Testis (tissue), 2 donors: Measurements from ENCODE around the gene PSMB4.

ENCODE experiments used
- POLR2A ChIP-seq: fragments of 450-650 bp; IDR thresholded peaks from one replicate; pipeline ENCODE4 v1.6.1; 2017; ENCODE audit warnings: antibody characterized with exemption, mild to moderate bottlenecking, moderate library complexity
- TF ChIP-seq, protein P1 (sequence below), 3 experiments: fragments of 450-650 bp in 2 of 3; fragments of 200-600 bp in 1 of 3; sonication (generic) in 1 of 3; IDR thresholded peaks; one replicate each; pipeline ENCODE4 v1.5.1; 2016 to 2019; ENCODE audit warnings: antibody characterized with exemption in 3 of 3, mild to moderate bottlenecking in 2 of 3, moderate library complexity in 1 of 3

GRCh38 chr1:151371370-151372057 is 27.9 kb upstream of the PSMB4 start:
- TF ChIP-seq, protein P1, sequence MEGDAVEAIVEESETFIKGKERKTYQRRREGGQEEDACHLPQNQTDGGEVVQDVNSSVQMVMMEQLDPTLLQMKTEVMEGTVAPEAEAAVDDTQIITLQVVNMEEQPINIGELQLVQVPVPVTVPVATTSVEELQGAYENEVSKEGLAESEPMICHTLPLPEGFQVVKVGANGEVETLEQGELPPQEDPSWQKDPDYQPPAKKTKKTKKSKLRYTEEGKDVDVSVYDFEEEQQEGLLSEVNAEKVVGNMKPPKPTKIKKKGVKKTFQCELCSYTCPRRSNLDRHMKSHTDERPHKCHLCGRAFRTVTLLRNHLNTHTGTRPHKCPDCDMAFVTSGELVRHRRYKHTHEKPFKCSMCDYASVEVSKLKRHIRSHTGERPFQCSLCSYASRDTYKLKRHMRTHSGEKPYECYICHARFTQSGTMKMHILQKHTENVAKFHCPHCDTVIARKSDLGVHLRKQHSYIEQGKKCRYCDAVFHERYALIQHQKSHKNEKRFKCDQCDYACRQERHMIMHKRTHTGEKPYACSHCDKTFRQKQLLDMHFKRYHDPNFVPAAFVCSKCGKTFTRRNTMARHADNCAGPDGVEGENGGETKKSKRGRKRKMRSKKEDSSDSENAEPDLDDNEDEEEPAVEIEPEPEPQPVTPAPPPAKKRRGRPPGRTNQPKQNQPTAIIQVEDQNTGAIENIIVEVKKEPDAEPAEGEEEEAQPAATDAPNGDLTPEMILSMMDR (IDR thresholded peaks at IDR 0.05) = no peak
- TF ChIP-seq POLR2A = no peak
